OCI-LY3 (cell line): ENCODE results near the gene SF3A2.

ENCODE experiments used
- H2AFZ ChIP-seq: fragments of 200-600, 300-600 bp; shearing (Covaris generic); 2 replicates; pipeline ENCODE4 v1.6.0; 2014; ENCODE audit warnings: antibody characterized with exemption, low read depth, low read length
- H3K27ac ChIP-seq: fragments of 200-600, 300-600 bp; sonication (generic); 2 replicates; pipeline ENCODE4 v1.5.1; 2014; ENCODE audit warnings: mild to moderate bottlenecking, low read length, moderate library complexity, mixed read lengths
- H3K27me3 ChIP-seq: fragments of 200-600, 300-600 bp; sonication (generic); 2 replicates; pipeline ENCODE4 v1.6.1; 2014; ENCODE audit warnings: low read depth, low read length, mixed read lengths
- H3K36me3 ChIP-seq: fragments of 200-600, 300-600 bp; sonication (generic); replicated peaks from 2 replicates; pipeline ENCODE3; 2014; ENCODE audit warnings: low read depth, low read length, mixed read lengths
- H3K4me1 ChIP-seq: fragments of 300-600, 200-600 bp; sonication (generic); 2 replicates; pipeline ENCODE4 v1.6.1; 2014; ENCODE audit warnings: low read length, mixed read lengths
- H3K4me2 ChIP-seq: fragments of 200-600, 300-600 bp; sonication (generic); 2 replicates; pipeline ENCODE4 v1.6.1; 2014; ENCODE audit warnings: low read length, mixed read lengths
- H3K4me3 ChIP-seq: fragments of 300-600, 200-600 bp; sonication (generic); 2 replicates; pipeline ENCODE4 v1.5.1; 2014; ENCODE audit warnings: antibody characterized with exemption, mild to moderate bottlenecking, low read length, moderate library complexity
- H3K79me2 ChIP-seq: fragments of 300-600, 200-600 bp; shearing (Covaris generic); 2 replicates; pipeline ENCODE4 v1.6.1; 2014; ENCODE audit warnings: mild to moderate bottlenecking, low read length, mixed read lengths
- H3K9ac ChIP-seq: fragments of 300-600, 200-600 bp; shearing (Covaris generic); 2 replicates; pipeline ENCODE4 v1.6.0; 2014; ENCODE audit warnings: mild to moderate bottlenecking, low read length, moderate library complexity
- H3K9me3 ChIP-seq: fragments of 200-600, 300-600 bp; shearing (Covaris generic); 2 replicates; pipeline ENCODE4 v1.6.1; 2014; ENCODE audit warnings: low read length, mixed read lengths; ENCODE audit not compliant: insufficient read depth
- H4K20me1 ChIP-seq: fragments of 200-600, 300-600 bp; sonication (generic); 2 replicates; pipeline ENCODE4 v1.6.1; 2016; ENCODE audit warnings: low read length, mixed read lengths; ENCODE audit not compliant: insufficient read depth
- CTCF ChIP-seq: fragments of 200-600, 300-600 bp; sonication (generic); IDR thresholded peaks from 2 replicates; pipeline ENCODE4 v1.5.1; 2014; ENCODE audit warnings: antibody characterized with exemption, low read length, low read depth
- EZH2phosphoT487 ChIP-seq: fragments of 200-600 bp; shearing (Covaris generic); IDR thresholded peaks from 2 replicates; pipeline ENCODE4 v1.6.1; 2018; ENCODE audit warnings: antibody characterized with exemption, mixed run types, low read depth

The SF3A2 gene

GRCh38 chr19:2291185-2291751, 54.6 kb downstream of the SF3A2 start:
- Histone ChIP-seq H3K36me3 (no peaks in the 10 kb centered on the region), H3K27me3 (peaks cover 26% of the 10 kb centered on the region), H3K4me3 (no peak overlapping the region), H3K9me3 (no peaks in the 10 kb centered on the region), H3K4me1 (peaks cover 18% of the 10 kb centered on the region), H3K27ac (no peak overlapping the region), H2AFZ (no peak overlapping the region), H3K9ac (no peak overlapping the region), H3K4me2 (no peak overlapping the region), H3K79me2 (no peaks in the 10 kb centered on the region), H4K20me1 (no peaks in the 10 kb centered on the region)
- TF ChIP-seq EZH2phosphoT487 (no peak), CTCF (no peak)

- no peak overlapping the region for H3K4me3 ChIP-seq
- no peak overlapping the region for H2AFZ ChIP-seq
- H3K27me3 ChIP-seq: no peaks in the 10 kb centered on the region; the same call in 1 of the 2 replicates
- H3K36me3 ChIP-seq: no peaks in the 10 kb centered on the region
- H3K4me1 ChIP-seq: peaks cover 6% of the 10 kb centered on the region
- no peak overlapping the region for H3K4me2 ChIP-seq
- H4K20me1 ChIP-seq: no peaks in the 10 kb centered on the region
- no peaks in the 10 kb centered on the region for H3K79me2 ChIP-seq
- H3K9ac ChIP-seq: no peak overlapping the region
- H3K27ac ChIP-seq: no peak overlapping the region
- no peaks in the 10 kb centered on the region for H3K9me3 ChIP-seq
- TF ChIP-seq CTCF (no peak), EZH2phosphoT487 (no peak)
These were observed 58.2 kb downstream of the SF3A2 start for GRCh38 chr19:2294687-2295335.

- TF ChIP-seq CTCF (no peak), EZH2phosphoT487 (no peak)
- no peak overlapping the region for H2AFZ ChIP-seq
- H3K27ac ChIP-seq: no peak overlapping the region
- no peak overlapping the region for H3K4me3 ChIP-seq
- H3K79me2 ChIP-seq: no peaks in the 10 kb centered on the region
- no peaks in the 10 kb centered on the region for H4K20me1 ChIP-seq
- H3K4me2 ChIP-seq: no peak overlapping the region
- no peaks in the 10 kb centered on the region for H3K36me3 ChIP-seq
- H3K4me1 ChIP-seq: no peaks in the 10 kb centered on the region
- no peaks in the 10 kb centered on the region for H3K9me3 ChIP-seq
- H3K9ac ChIP-seq: no peak overlapping the region
- no peaks in the 10 kb centered on the region; the same call in 1 of the 2 replicates for H3K27me3 ChIP-seq
These were observed 59.5 kb downstream of the SF3A2 start for GRCh38 chr19:2296141-2296540.
